Ovary (tissue), 9 donors: Measurements from ENCODE around the gene ALKAL2. TPM values are rescaled to one million over a fixed set of nuclear protein-coding genes. Genes with fewer than 3 reads are reported as not detected.

Source experiments
- DNase-seq, 5 donors: peaks; one replicate each; pipeline ENCODE4 v3.0.0-alpha.2; 2019 to 2020
- H3K27ac ChIP-seq, 2 donors: fragments of 200-600 bp; one replicate each; pipeline versions ENCODE4 v1.5.1 to v1.8.0; 2019 to 2022
- H3K27me3 ChIP-seq: fragments of 200-600 bp; one replicate; pipeline ENCODE4 v1.8.0; 2022
- H3K36me3 ChIP-seq: fragments of 200-600 bp; sonication (generic); one replicate; pipeline ENCODE4 v1.5.1; 2019
- H3K4me1 ChIP-seq: one replicate; pipeline ENCODE4 v1.8.1; 2013; ENCODE audit warnings: mild to moderate bottlenecking, moderate library complexity; ENCODE audit not compliant: insufficient read depth
- H3K4me3 ChIP-seq: fragments of 200-600 bp; sonication (generic); one replicate; pipeline ENCODE4 v1.5.1; 2017
- H3K9me3 ChIP-seq, 2 donors: fragments of 200-600 bp in 1 of 2; sonication (generic) in 1 of 2; one replicate each; pipeline versions ENCODE4 v1.5.1 to v1.8.1; 2013 to 2019; ENCODE audit warnings: mild to moderate bottlenecking in 1 of 2, moderate library complexity in 1 of 2
- CTCF ChIP-seq, 3 donors: fragments of 450-650 bp in 2 of 3; fragments of 200-600 bp in 1 of 3; IDR thresholded peaks; one replicate each; pipeline versions ENCODE4 v1.5.1 to v1.8.0; 2016 to 2022; ENCODE audit warnings: antibody characterized with exemption in 3 of 3, mild to moderate bottlenecking in 1 of 3
- EP300 ChIP-seq: sonication (generic); formaldehyde crosslinking; IDR thresholded peaks from one replicate; pipeline ENCODE4 v1.6.1; 2017; ENCODE audit warnings: antibody characterized with exemption
- POLR2A ChIP-seq: fragments of 450-650 bp; IDR thresholded peaks from one replicate; pipeline ENCODE4 v1.6.1; 2017; ENCODE audit warnings: antibody characterized with exemption, mild to moderate bottlenecking, moderate library complexity
- WGBS, 3 donors: extraction: QIAGEN DNeasy Blood & Tissue Kit in 1 of 3; methylation state at CpG; one replicate each; pipeline versions ENCODE4 v1.1.5 to v1.1.7; 2013 to 2017; 5-methylcytosine and 5-hydroxymethylcytosine counted together
- intact Hi-C, 4 donors: fragments of 100-400 bp; cut with DNase I; formaldehyde crosslinking; loops; one replicate each; pipeline versions ENCODE4 v1.11.0 to v1.15.1; 2022 to 2023
- polyA plus RNA-seq, 2 donors: library from polyadenylated mRNA; stranded (reverse); fragments of 200-250 nt in 1 of 2; fragments of 350-450 nt in 1 of 2; fragmentation: Illumina TruSeq in 1 of 2; extraction: RNeasy Lipid Tissue Mini Kit (QIAGEN cat#74804) in 1 of 2; gene quantifications; one replicate each; pipeline ENCODE4 v1.2.3, GENCODE V29; 2013 to 2014
- total RNA-seq, 7 donors: library from RNA; depleted of rRNA in 2 of 7; stranded (reverse); fragments of >200 nt in 2 of 7; fragmentation: NEBNext Ultra II Directional in 3 of 7; extraction: Animal tissue kit (Norgen Biotek cat#: 25700) in 3 of 7; gene quantifications; one replicate each; pipeline versions ENCODE4 v1.1.0 to v1.2.4, GENCODE V29; 2016 to 2023
- donor health status: DM: no; HTN: no; CAD: no; lungs with moderate emphysema.
- donor health status: DM: no; HTN: no; CAD: no.
- donor health status: Bipolar disorder and iron deficiency.
- donor health status: DM: yes; HTN: yes; CAD: no.
- donor health status: DM: no; HTN: no; CAD: no.
- donor health status: DM: yes; HTN: yes; CAD: no.

ALKAL2 gene
- total and polyA plus RNA-seq, 9 donors = 9.6 to 259 (median 57.1) TPM

GRCh38 chr2:278927-279320, 9.0 kb downstream of the ALKAL2 start:
- H3K4me3 ChIP-seq = no peak overlapping the region
- H3K27ac ChIP-seq = no peak overlapping the region
- H3K4me1 ChIP-seq = peaks cover 5% of the 10 kb centered on the region
- H3K36me3 ChIP-seq = no peaks in the 10 kb centered on the region
- DNase-seq = no peak
- no peaks in the 10 kb centered on the region for H3K27me3 ChIP-seq
- H3K9me3 ChIP-seq = no peaks in the 10 kb centered on the region
- TF ChIP-seq POLR2A (no peak), EP300 (no peak), CTCF (IDR thresholded peaks at IDR 0.05) (no peak)
- 94 to 96% (median 94%) methylated on average over 4 of the region's 4 CpGs for WGBS, 3 donors
- intact Hi-C loops = no loop called here

- 74 to 79% (median 79%) methylated on average over 2 of the region's 2 CpGs for WGBS, 3 donors
- H3K36me3 ChIP-seq = no peaks in the 10 kb centered on the region
These were observed 9.5 kb downstream of the ALKAL2 start for GRCh38 chr2:278312-278926.

GRCh38 chr2:275466-275865, 12.4 kb downstream of the ALKAL2 start:
- TF ChIP-seq EP300 (no peak), POLR2A (no peak), CTCF (IDR thresholded peaks at IDR 0.05) (no peak)

More at GRCh38 chr2:278312-278926, 9.5 kb downstream of the ALKAL2 start:
- intact Hi-C loops = no loop called here
- Histone ChIP-seq H3K27ac (no peak overlapping the region), H3K9me3 (no peaks in the 10 kb centered on the region), H3K4me3 (no peak overlapping the region), H3K4me1 (peaks cover 5% of the 10 kb centered on the region), H3K27me3 (no peaks in the 10 kb centered on the region)
- DNase-seq = no peak
- no peak for TF ChIP-seq POLR2A
- no peak for TF ChIP-seq CTCF (IDR thresholded peaks at IDR 0.05)
- no peak for TF ChIP-seq EP300

GRCh38 chr2:274503-274902, 13.4 kb downstream of the ALKAL2 start:
- intact Hi-C loops = no loop called here
- TF ChIP-seq POLR2A = no peak
- no peak for TF ChIP-seq CTCF (IDR thresholded peaks at IDR 0.05)
- TF ChIP-seq EP300 = no peak
- 95 to 97% (median 95%) methylated on average over 3 of the region's 3 CpGs for WGBS, 3 donors
- H3K9me3 ChIP-seq = no peaks in the 10 kb centered on the region
- no peaks in the 10 kb centered on the region for H3K36me3 ChIP-seq
- DNase-seq = no peak
- no peak overlapping the region for H3K4me3 ChIP-seq
- no peaks in the 10 kb centered on the region for H3K27me3 ChIP-seq
- H3K4me1 ChIP-seq = peaks cover 6% of the 10 kb centered on the region
- H3K27ac ChIP-seq = no peak overlapping the region

More at GRCh38 chr2:275466-275865, 12.4 kb downstream of the ALKAL2 start:
- Histone ChIP-seq H3K27me3 (no peaks in the 10 kb centered on the region), H3K36me3 (no peaks in the 10 kb centered on the region), H3K27ac (no peak overlapping the region), H3K4me1 (peaks cover 5% of the 10 kb centered on the region), H3K4me3 (no peak overlapping the region), H3K9me3 (no peaks in the 10 kb centered on the region)
- WGBS, 3 donors = 87 to 90% (median 87%) methylated on average over 6 of the region's 6 CpGs
- DNase-seq = no peak
- intact Hi-C loops = no loop called here
